PC-9 (cell line): ENCODE measurements around the gene CHMP4B. TPM values are rescaled to one million over a fixed set of nuclear protein-coding genes. Genes with fewer than 3 reads are reported as not detected.
A peak's percentile ranks its signal among the peaks of the same experiment; 100 is the strongest.

ENCODE experiments used
- BruUV-seq: library from RNA; stranded (reverse); fragments of 400-500 nt; replicated peaks from 2 replicates; lab custom pipeline; 2021; lab: Mats Ljungman, UMichigan
- CTCF ChIA-PET: fragments of 300-600 bp; sonication (Branson Sonifier 250); formaldehyde crosslinking; loops from one replicate; lab custom pipeline; 2022; ENCODE audit warnings: antibody characterized with exemption; lab: Charles Lee
- POLR2A ChIA-PET: fragments of 300-600 bp; sonication (Branson Sonifier 250); formaldehyde crosslinking; loops from one replicate; lab custom pipeline; 2022; ENCODE audit warnings: antibody characterized with exemption; ENCODE audit not compliant: unreplicated experiment; lab: Charles Lee
- DNase-seq, 2 experiments: peaks; one replicate each; pipeline versions ENCODE4 v3.0.0 to v3.0.0-alpha.2; 2015 to 2022; ENCODE audit warnings: mixed read lengths in 1 of 2
- H2AFZ ChIP-seq: fragments of 200-600 bp; sonication (generic); 2 replicates; pipeline ENCODE4 v1.8.1; 2017; ENCODE audit warnings: antibody characterized with exemption
- H3F3A ChIP-seq: fragments of 200-600 bp; sonication (generic); 2 replicates; pipeline ENCODE4 v1.8.1; 2017; ENCODE audit warnings: antibody characterized with exemption, mild to moderate bottlenecking, low read depth; ENCODE audit not compliant: insufficient read depth
- H3K27ac ChIP-seq: fragments of 200-600 bp; sonication (generic); 2 replicates; pipeline ENCODE4 v1.6.1; 2016; ENCODE audit warnings: mixed run types
- H3K27me3 ChIP-seq: fragments of 200-600 bp; sonication (generic); 2 replicates; pipeline ENCODE4 v1.6.1; 2016; ENCODE audit warnings: low read depth, mixed run types; ENCODE audit not compliant: insufficient read depth
- H3K36me3 ChIP-seq: fragments of 200-600 bp; sonication (generic); 2 replicates; pipeline ENCODE4 v1.6.1; 2016; ENCODE audit warnings: low read depth, mixed run types
- H3K4me1 ChIP-seq: fragments of 200-600 bp; sonication (generic); replicated peaks from 2 replicates; pipeline ENCODE4 v1.6.1; 2016; ENCODE audit warnings: mixed run types; ENCODE audit not compliant: insufficient read depth
- H3K4me2 ChIP-seq: fragments of 200-600 bp; sonication (generic); 2 replicates; pipeline ENCODE4 v1.6.1; 2017; ENCODE audit warnings: mixed run types
- H3K4me3 ChIP-seq: fragments of 200-600 bp; sonication (generic); 2 replicates; pipeline ENCODE4 v1.6.1; 2016; ENCODE audit warnings: mixed run types
- H3K79me2 ChIP-seq: fragments of 200-600 bp; sonication (generic); 2 replicates; pipeline ENCODE4 v1.6.1; 2017; ENCODE audit warnings: low read depth, mixed run types
- H3K9me2 ChIP-seq: fragments of 200-600 bp; sonication (generic); 2 replicates; pipeline ENCODE4 v1.8.1; 2017; ENCODE audit warnings: mild to moderate bottlenecking; ENCODE audit not compliant: insufficient read depth
- H3K9me3 ChIP-seq: fragments of 200-600 bp; sonication (generic); 2 replicates; pipeline ENCODE4 v1.8.1; 2016; ENCODE audit warnings: low read depth; ENCODE audit not compliant: insufficient read depth
- H4K20me1 ChIP-seq: fragments of 200-600 bp; sonication (generic); 2 replicates; pipeline ENCODE4 v1.8.1; 2017; ENCODE audit not compliant: insufficient read depth
- CTCF ChIP-seq: fragments of 200-600 bp; sonication (generic); conservative IDR thresholded peaks from 2 replicates; pipeline ENCODE4 v1.6.1; 2017; ENCODE audit warnings: mixed run types, antibody characterized with exemption, mild to moderate bottlenecking, moderate library complexity
- EZH2 ChIP-seq: fragments of 200-600 bp; sonication (generic); IDR thresholded peaks from 2 replicates; pipeline ENCODE4 v1.8.0; 2017; ENCODE audit warnings: antibody characterized with exemption, low read depth
- intact Hi-C: fragments of 100-400 bp; cut with micrococcal nuclease; formaldehyde crosslinking; loops from one replicate; pipeline ENCODE4 v1.10.0; 2022; ENCODE audit not compliant: unreplicated experiment
- total RNA-seq: library from RNA; stranded (reverse); gene quantifications from 2 replicates; pipeline ENCODE4 v1.2.3, GENCODE V29; 2021

CHMP4B gene
- total RNA-seq, 1 experiment from 2014 or later, result 180 TPM

- intact Hi-C loops, result loop anchor here (5.0 kb wide), 2 partner anchors 67 to 127 kb away; partner anchors contain the start of gene ZNF341
- no peaks in the 10 kb centered on the region for H3K9me2 ChIP-seq
- H2AFZ ChIP-seq, result no peak overlapping the region
- DNase-seq, result no peak
- H3K27ac ChIP-seq, result peak overlapping the region; percentile 73
- no peaks in the 10 kb centered on the region; the same call in 1 of the 2 replicates for H3K36me3 ChIP-seq
- no peaks in the 10 kb centered on the region for H3K79me2 ChIP-seq
- peaks cover 28% of the 10 kb centered on the region for H3K4me1 ChIP-seq
- H3F3A ChIP-seq, result peaks cover 39% of the 10 kb centered on the region
- CTCF ChIA-PET, result interaction anchor here (0.5 kb wide), 1 partner anchor 20 kb away, joined by 3 read pairs; no protein-coding TSS in a partner anchor
- H3K4me2 ChIP-seq, result peak overlapping the region; percentile 41
- POLR2A ChIA-PET, result no interaction called here
- no peaks in the 10 kb centered on the region for H4K20me1 ChIP-seq
- H3K4me3 ChIP-seq, result no peak overlapping the region
- TSS peak; percentile 8 for BruUV-seq
- no peaks in the 10 kb centered on the region for H3K27me3 ChIP-seq
- TF ChIP-seq EZH2, result no peak
- TF ChIP-seq CTCF, result no peak
- H3K9me3 ChIP-seq, result no peaks in the 10 kb centered on the region
These were observed 48.6 kb downstream of the CHMP4B start for GRCh38 chr20:33859751-33860150.

- H3K36me3 ChIP-seq, result no peaks in the 10 kb centered on the region; the same call in 1 of the 2 replicates
- POLR2A ChIA-PET, result interaction anchor here (0.5 kb wide), 1 partner anchor 69 kb away, joined by 4 read pairs; no protein-coding TSS in a partner anchor
- no peaks in the 10 kb centered on the region for H3K9me2 ChIP-seq
- TF ChIP-seq EZH2 (no peak), CTCF (no peak)
- intact Hi-C loops, result no loop called here
- BruUV-seq, result no TSS peak
- H3K4me3 ChIP-seq, result no peak overlapping the region
- H3K4me2 ChIP-seq, result no peak overlapping the region
- no peaks in the 10 kb centered on the region for H3K27me3 ChIP-seq
- no peak for DNase-seq
- no peaks in the 10 kb centered on the region for H3K79me2 ChIP-seq
- no peaks in the 10 kb centered on the region for H3K9me3 ChIP-seq
- peaks cover 28% of the 10 kb centered on the region for H3K4me1 ChIP-seq
- CTCF ChIA-PET, result interaction anchor here (0.5 to 1.6 kb wide), 2 partner anchors 208 to 1466 kb away, joined by 4 read pairs; no protein-coding TSS in a partner anchor
- no peaks in the 10 kb centered on the region for H4K20me1 ChIP-seq
- no peak overlapping the region for H3K27ac ChIP-seq
- H3F3A ChIP-seq, result peaks cover 39% of the 10 kb centered on the region
- H2AFZ ChIP-seq, result no peak overlapping the region
These were observed 50.3 kb downstream of the CHMP4B start for GRCh38 chr20:33861458-33861857.

GRCh38 chr20:33862709-33863403, 51.7 kb downstream of the CHMP4B start:
- no peaks in the 10 kb centered on the region for H3K9me3 ChIP-seq
- H3K4me3 ChIP-seq, result no peak overlapping the region
- TF ChIP-seq CTCF (peak; percentile 58), EZH2 (no peak)
- DNase-seq, result peak in 1 of 2 experiments; percentile 21
- no peaks in the 10 kb centered on the region for H3K79me2 ChIP-seq
- BruUV-seq, result no TSS peak
- peaks cover 26% of the 10 kb centered on the region for H3F3A ChIP-seq
- no peak overlapping the region for H3K4me2 ChIP-seq
- intact Hi-C loops, result loop anchor here (2.0 kb wide), 1 partner anchor 208 kb away; no protein-coding TSS in a partner anchor
- no peaks in the 10 kb centered on the region for H3K9me2 ChIP-seq
- H3K36me3 ChIP-seq, result no peaks in the 10 kb centered on the region
- POLR2A ChIA-PET, result no interaction called here
- no peak overlapping the region for H3K27ac ChIP-seq
- no peak overlapping the region for H2AFZ ChIP-seq
- CTCF ChIA-PET, result interaction anchor here (0.7 to 1.0 kb wide), 2 partner anchors 49 to 71 kb away, joined by 3 to 13 read pairs; no protein-coding TSS in a partner anchor
- peaks cover 22% of the 10 kb centered on the region for H3K4me1 ChIP-seq
- no peaks in the 10 kb centered on the region for H4K20me1 ChIP-seq
- no peaks in the 10 kb centered on the region for H3K27me3 ChIP-seq
